HG03432 (cell line): ENCODE measurements around the gene LIPC.

Source experiments
- ATAC-seq: cut with Tn5 transposase; IDR thresholded peaks from one replicate; pipeline ENCODE4 v1.9.1; 2021; ENCODE audit warnings: mild to moderate bottlenecking, moderate library complexity; ENCODE audit not compliant: unreplicated experiment

Gene LIPC

DNA sequence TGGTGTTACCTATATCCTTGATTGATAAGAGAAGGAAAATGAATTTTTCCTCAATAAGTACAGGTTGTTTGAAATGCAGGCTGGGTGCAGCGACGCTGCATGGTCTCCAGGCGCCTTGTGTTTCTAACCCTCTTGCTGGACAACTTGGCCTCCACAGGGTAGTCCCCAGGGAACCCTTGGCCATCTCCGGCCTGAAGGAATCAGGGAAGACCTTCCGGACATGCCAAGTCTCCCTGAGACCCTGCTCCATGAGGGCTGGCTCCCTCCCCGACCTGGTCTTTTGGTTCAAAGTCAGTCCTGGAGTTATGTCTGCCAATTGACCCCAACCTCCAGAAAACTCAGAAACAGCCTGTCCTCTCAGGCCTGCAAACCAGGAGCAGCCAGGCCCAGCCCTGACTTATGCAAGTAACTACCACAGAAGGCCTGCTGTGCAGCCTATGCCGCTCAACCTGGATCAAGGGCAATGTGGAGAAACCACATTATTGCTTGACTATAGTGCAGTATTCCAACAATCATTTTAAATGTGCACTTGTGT lies 98.3 kb downstream of the LIPC start:
- no peak for ATAC-seq

DNA sequence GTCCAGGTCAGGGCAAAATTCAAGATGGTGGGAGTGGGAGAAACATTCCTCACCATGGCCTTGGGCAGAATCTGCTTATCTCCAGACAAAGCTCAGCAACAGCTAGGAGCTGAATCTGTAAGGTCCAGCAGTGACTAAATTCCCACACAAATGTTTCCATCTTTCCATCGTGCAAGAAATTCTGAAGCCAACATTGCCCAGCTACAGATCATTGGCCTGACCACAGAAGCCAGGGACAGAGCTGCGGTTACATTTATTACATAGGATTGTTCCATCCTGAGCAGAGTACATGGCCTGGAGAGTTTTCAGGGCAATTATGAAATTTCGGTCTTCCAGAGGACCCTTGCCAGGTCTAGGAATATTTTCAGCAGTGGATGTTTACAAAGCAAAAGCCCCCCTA lies 100.3 kb downstream of the LIPC start:
- no peak for ATAC-seq

DNA sequence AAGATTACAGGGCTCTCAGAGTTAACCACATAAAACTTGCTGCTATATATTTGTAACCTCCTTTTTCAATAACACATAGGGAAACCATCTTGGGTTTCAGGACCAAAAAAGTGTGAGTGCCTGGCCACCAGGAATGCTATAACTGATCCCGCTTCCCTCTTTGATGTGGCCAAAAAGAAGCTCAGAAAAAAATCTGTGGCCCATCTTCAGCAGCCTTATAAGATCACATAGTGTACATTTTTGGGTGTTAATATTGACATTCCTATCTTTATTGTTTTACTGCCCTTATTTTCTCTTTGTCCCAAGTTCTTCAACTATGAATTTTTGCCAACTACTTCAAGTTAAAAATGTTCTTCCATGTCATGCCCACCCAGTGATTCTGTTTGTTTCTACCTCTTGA lies 102.8 kb downstream of the LIPC start:
- ATAC-seq = no peak

DNA sequence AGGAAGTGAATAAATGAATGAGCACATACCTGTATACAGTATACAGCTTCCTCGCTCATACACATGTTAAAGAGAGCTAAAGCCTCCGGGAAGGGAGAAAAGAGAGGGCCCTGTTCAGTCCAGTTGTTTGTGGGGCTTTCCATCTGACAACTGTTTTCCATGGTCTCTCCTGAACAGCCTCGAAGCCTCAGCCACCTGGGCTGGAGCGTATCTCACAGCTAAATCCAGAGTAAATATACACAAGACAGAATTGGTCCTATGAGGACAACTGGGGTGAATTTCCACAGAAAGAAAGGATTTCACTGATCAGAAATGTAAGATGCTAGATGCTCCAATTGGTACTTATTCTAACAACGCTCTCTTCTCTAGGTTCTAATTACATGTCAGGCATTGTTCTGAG lies 103.5 kb downstream of the LIPC start:
- ATAC-seq = no peak

DNA sequence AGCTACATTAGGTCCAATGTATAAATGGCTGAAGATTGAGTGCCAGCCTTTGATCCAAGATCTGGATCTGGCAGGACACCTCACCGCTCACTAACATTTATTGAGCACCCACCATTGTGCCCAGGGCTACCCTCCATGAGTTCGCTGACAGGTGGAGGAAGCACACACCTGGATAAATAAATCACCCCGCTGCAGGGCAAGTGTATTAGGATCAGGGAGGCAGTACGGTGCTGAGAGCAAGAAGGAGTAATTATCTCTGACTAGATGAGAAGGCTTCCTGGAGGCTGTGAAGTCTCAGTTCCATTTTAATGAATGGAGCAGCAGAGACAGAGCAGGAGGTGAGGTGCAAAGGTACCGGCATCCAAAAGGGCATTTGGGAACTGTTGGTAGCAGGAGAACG lies 104.1 kb downstream of the LIPC start:
- no peak for ATAC-seq

DNA sequence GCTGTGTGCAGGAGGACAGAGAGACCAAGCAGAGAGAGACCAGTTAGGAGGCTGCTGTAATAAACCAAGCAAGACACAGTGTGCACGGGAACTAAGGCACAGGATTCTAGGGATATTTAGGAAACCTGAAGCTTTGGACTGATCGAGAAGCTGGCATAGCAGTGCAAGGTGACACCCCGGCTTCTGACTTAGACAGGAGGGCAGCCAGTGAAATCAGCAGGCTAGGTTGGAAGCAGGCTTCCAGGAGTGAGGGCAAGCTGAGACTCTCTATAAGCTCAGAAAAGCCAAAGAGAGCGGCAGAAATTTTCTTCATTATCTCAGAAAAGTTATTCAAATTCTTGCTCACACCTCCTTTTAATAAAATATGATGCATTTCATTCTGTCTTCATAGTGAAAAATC lies 104.6 kb downstream of the LIPC start:
- ATAC-seq = no peak

DNA sequence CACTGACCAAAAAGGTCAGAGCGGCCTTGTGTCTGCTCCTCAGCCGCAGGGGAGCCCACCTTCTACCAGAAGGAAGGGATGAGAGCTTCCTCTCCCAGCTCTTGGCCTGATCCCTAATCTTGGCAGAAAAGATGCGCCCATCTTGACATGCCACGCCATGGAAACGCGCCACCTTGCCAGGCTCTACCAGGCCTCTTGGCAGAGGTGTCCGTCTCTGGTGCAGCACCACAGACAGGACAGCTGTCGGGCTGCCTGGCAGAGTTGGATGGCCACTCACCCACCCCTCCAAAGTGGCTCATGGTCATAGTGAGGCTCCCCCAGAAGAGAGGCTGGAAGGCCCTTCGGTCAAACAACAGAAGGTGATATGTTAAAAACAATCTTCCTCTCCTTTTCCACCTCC lies 105.2 kb downstream of the LIPC start:
- no peak for ATAC-seq

DNA sequence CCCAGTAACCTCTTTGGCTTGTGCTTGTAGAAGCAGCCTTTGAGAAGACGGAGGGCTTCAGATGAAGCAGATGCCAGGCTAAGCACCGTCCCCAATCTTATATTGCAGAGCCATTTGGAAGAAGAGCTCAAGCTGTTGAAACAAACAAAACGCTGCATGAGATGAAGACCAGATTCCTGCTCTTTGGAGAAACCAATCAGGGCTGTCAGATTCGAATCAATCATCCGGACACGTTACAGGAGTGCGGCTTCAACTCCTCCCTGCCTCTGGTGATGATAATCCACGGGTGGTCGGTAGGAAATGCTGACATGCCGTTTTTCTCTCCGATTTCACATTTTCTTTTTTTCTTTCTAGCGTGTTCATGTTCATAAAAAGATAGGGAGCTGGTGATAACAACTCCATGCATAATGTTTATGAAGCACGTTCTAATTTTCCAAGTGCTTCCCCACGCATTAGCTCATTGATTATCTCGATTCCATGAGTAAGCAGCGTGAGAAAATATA lies 106.5 kb downstream of the LIPC start:
- no peak for ATAC-seq

DNA sequence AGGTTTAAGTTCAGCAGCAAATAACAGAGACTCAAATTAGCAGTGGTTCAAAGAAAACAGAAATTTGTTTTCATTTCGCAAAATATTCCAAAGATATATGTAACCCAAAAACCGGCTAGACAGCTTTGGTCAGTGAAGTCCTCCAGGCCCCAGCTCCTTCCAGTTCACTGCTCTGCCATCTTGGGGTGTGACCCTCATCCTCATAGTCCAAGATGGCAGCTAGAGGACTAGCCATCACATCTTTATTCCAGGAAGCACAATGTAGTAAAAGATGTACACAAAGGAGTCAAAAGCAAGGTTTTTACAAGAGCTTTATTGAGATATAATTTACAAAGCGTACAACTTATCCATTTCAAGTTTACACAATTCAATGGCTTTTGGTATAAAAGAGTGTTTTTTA lies 107.1 kb downstream of the LIPC start:
- no peak for ATAC-seq

DNA sequence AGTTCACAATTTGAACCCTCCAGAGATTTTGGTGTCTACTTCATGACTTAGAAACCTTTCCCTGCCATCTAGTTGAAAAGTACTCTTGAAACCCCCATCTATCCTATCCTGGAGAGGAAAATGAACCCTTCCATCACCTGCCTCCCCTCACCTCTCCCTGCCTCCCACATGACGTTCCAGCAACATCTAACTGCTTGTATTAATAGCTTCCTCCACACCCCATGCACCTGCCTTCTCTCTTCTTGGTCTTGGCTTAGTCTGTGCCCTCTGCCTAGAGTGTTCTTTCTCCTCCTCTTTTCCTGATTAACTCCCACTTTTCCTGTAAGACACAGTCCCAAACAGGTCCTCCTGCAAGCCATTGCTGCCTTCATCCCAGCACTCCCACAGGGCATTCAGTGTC lies 107.8 kb downstream of the LIPC start:
- no peak for ATAC-seq

DNA sequence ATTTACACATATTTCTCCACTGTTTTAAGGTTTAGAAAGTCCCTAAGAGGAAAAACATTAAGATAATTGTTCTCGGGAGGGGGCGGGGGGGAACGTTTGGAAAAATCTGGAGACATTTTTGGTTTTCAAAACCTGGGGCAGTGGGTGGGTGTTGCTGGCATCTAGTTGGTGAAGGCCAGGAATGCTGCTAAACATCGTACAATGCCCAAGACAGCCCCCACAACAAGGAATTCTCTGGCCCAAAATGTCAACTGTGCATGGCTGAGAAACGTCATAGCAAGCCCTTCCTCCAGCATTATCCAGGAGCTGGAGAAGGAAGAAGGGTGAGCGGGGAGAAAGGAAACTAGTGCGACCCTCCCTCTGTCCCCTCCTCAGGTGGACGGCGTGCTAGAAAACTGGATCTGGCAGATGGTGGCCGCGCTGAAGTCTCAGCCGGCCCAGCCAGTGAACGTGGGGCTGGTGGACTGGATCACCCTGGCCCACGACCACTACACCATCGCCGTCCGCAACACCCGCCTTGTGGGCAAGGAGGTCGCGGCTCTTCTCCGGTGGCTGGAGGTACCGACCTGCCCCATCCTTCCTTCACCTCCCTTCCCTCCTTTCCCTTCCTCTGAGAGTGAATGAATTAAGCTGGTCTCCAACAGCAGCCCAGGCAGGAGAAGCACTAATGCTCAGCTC lies 109.8 kb downstream of the LIPC start:
- no peak for ATAC-seq

DNA sequence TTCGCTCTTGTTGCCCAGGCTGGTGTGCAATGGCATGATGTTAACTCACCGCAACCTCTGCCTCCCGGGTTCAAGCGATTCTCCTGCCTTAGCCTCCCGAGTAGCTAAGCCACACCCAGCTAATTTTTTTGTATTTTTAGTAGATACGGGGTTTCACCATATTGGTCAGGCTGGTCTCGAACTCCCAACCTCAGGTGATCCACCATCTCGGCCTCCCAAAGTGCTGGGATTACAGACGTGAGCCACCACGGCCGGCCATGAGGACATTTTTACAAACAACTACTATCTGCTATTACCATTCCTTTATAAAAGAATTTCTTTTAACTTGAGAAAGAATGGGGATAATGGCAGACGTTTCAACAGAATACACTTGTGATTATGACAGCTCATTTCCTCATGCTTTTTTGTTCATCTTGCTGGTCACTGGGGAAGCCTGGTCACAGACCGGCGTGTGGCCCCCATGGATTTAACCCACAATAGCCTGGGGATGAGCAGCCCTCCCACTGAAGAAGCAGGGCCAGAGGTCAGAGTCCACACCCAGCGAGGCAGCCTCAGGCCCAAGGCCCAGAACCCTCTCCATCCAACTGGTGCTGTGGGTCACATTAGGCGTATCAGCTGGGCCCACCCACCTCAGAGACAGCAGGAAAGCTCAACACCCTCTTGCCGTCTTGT lies 112.0 kb downstream of the LIPC start:
- ATAC-seq = no peak

DNA sequence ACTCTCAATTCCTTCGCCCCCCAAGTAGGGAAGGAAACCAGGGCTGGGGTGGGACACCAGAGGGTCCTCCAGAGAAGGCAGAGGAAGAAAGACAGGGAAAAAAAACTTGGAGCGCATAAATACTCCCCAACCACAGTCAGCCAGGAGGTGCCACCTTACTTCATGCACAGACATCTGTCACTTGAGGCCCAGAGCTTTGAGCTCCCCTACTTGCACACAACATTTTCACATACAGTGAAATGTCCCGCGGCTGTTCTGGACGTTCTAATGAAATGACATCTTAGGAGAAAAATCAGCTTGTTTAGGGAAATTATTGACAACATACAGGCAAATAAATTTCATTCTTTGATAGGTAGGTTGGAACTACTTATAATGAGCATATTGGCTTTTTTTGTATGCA lies 113.0 kb downstream of the LIPC start:
- ATAC-seq = no peak

DNA sequence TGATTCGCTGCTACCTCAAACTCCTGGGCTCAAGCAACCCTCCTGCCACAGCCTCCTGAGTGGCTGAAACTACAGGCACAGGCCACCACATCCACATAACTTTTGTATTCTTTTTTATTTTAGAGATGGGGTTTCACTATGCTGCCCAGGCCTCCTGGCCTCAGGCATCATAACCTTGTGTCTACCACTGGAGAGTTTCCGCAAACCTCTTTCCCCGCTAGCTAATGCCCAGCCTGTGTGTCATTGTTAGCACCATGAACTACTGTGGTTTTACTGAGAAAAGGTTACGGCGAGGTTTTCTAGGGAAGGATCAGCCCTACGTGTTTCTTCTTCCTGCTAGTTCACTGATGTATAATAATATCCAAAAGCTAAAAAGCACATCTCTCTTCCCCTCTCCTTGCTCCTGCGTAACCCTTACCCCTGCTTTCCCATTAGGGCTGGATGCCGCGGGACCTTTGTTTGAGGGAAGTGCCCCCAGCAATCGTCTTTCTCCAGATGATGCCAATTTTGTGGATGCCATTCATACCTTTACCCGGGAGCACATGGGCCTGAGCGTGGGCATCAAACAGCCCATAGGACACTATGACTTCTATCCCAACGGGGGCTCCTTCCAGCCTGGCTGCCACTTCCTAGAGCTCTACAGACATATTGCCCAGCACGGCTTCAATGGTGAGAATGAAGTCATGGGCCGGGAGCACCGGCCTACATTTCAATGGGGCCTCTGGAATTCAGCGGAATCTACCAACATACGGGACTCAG lies 113.7 kb downstream of the LIPC start:
- no peak for ATAC-seq

DNA sequence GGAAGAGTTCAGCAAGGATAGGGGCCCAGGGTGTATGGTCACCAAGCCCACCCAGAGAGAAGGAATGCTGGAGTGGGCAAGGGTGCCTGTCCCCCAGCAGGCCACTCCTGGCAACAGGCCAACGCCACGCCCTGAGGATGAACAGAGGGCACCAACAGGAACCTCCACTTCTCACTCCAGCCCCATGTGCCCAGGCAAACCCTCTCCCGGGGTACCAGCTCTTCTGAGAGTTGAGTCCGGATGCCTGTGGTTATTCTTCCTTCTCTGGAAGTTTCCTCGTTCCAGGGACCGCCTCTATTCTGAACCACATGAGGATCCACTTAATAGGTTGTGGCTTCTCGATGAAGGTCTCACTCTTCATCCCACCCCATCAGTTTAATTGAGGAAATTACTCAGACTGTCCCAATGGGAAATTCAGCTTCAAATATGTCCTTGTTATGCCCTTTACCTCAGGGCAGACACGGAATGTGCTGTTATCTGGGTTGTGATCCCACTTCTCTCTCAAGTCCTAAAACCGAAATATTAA lies 114.3 kb downstream of the LIPC start:
- no peak for ATAC-seq

DNA sequence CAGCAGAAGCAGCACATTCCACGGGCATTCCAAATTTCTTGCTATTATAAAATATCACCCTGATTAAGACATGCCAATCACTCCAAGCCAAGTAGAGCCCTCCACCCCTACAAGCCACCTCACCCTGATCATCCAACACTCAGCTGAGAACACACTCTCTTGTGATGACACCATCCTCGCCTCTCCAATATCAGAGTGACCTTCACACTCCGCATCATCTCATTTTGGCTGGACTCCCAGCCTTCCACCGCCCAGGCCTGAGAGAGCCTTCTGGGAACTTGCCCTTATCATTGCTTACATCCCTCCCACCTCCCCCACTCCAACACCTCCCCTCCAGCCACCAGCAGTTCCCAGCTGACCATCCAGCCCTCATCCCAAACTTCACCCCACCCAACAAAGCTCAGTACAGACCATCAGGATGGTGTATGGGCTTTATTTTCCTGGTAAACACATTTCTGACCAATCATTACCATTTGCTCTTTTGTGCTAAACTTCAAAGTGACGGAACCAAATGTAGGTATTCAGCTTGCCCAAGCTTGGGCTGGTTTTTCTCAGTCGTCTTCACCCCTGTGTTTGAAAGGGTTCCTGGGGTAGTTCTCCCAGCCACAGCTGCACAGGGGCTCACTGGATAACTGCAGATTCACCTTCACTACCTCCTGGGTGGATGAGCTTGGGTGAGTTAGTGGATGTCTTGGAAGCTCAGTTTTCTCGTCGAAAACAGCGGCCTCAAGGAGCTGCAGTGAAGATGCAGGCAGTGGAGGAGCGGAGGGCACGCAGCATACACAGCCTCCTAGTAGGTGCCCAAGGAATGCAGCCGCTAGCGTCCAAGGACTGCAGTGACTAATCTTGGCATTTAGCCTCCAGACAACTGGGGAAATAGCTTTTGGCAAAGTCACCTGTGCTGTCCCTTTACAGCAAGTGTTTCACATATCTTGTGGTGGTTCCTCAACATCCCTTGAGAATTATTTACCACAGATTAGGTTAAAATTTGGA lies 115.1 kb downstream of the LIPC start:
- no peak for ATAC-seq

DNA sequence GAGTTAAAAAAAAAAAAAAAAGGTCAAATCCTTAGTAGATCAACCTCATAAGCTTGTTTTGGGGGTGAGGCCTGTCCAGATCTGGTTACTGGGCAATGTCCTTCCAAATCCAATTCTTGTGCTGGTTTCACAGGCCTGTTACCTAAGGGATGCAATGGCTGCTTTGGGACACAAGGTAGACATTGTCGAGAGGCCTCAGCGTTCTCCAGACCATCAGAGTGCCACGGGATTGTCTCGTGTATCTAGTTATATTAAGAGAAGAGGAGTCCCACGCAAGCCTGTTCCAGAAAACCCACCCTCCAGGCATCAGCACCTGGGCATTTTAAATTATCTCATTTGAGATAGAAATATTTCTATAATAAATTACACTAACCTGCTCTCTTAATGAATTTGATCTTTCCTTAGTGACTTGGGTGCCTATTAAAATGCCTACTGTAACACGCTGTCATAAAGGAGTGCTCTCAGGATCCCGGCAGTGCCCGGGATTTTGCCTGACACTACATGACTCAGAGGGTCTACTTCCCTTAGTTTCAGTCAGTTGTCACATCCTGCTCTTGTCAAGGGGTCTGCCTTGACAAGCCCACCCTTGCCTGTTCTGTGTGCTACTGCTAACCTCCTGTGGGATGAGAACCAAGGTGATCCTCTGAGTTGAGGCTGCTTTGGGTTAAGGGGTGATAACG lies 116.0 kb downstream of the LIPC start:
- no peak for ATAC-seq

DNA sequence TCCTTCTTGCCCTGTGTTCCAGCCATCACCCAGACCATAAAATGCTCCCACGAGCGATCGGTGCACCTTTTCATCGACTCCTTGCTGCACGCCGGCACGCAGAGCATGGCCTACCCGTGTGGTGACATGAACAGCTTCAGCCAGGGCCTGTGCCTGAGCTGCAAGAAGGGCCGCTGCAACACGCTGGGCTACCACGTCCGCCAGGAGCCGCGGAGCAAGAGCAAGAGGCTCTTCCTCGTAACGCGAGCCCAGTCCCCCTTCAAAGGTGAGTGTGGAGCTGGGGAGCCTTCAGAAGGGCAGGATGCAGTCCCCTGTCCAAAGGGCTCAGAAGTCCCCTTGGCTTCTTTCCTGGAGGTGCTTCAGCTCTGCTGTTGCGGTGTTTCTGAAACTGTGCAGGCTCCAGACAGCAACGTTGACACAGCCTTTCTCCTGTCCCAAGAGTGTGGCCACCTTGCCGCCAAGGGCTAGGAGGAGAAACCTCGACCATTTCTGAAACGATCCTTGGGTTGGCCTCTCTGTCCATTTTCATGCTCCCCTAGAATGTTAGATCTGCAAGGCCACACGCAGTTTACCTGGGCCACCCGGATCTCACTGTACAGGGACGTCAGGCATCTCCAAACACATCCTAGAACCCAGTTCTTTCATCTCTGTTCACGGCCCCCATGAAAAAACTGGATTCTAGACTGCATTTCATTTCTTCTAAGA lies 116.7 kb downstream of the LIPC start:
- ATAC-seq = no peak
